Osteocyte (in vitro differentiated cells): ENCODE measurements around the gene TOM1L2. TPM values are rescaled to one million over a fixed set of nuclear protein-coding genes. Genes with fewer than 3 reads are reported as not detected.
A peak's percentile ranks its signal among the peaks of the same experiment; 100 is the strongest.
"Not testable (repeated sequence)": the region's sequence is repeated elsewhere in the genome, so short reads cannot be mapped to it uniquely, and the experiment has no call there.

Source experiments
- DNase-seq: peaks from one replicate; pipeline ENCODE4 v3.0.0; 2021; ENCODE audit warnings: mixed read lengths; ENCODE audit not compliant: unreplicated experiment; ENCODE audit errors: extremely low spot score
- H3K27ac Mint-ChIP-seq: one replicate; pipeline ENCODE4 v1.8.0; 2021; ENCODE audit warnings: mild to moderate bottlenecking, mixed read lengths; ENCODE audit not compliant: unreplicated experiment
- H3K27me3 Mint-ChIP-seq: one replicate; pipeline ENCODE4 v1.8.0; 2021; ENCODE audit warnings: mixed read lengths; ENCODE audit not compliant: unreplicated experiment
- H3K36me3 Mint-ChIP-seq: one replicate; pipeline ENCODE4 v1.8.0; 2021; ENCODE audit warnings: mixed read lengths; ENCODE audit not compliant: unreplicated experiment
- H3K4me1 Mint-ChIP-seq: one replicate; pipeline ENCODE4 v1.8.0; 2021; ENCODE audit warnings: mixed read lengths; ENCODE audit not compliant: unreplicated experiment
- H3K4me3 Mint-ChIP-seq: one replicate; pipeline ENCODE4 v1.8.0; 2021; ENCODE audit warnings: mild to moderate bottlenecking, moderate library complexity, mixed read lengths; ENCODE audit not compliant: unreplicated experiment
- H3K9me3 Mint-ChIP-seq: one replicate; pipeline ENCODE4 v1.8.0; 2021; ENCODE audit warnings: mixed read lengths; ENCODE audit not compliant: unreplicated experiment
- total RNA-seq: library from RNA; stranded (reverse); gene quantifications from 2 replicates; pipeline ENCODE4 v1.2.1, GENCODE V29; 2021
- TF ChIP-seq, protein P1 (sequence below): fragments of 200-600 bp; sonication (generic); IDR thresholded peaks from 2 replicates; pipeline ENCODE4 v1.5.0; 2021; ENCODE audit warnings: antibody characterized with exemption, mild to moderate bottlenecking, moderate library complexity

Gene TOM1L2
- total RNA-seq, 1 donor from 2014 or later, result 69.7 TPM

DNA sequence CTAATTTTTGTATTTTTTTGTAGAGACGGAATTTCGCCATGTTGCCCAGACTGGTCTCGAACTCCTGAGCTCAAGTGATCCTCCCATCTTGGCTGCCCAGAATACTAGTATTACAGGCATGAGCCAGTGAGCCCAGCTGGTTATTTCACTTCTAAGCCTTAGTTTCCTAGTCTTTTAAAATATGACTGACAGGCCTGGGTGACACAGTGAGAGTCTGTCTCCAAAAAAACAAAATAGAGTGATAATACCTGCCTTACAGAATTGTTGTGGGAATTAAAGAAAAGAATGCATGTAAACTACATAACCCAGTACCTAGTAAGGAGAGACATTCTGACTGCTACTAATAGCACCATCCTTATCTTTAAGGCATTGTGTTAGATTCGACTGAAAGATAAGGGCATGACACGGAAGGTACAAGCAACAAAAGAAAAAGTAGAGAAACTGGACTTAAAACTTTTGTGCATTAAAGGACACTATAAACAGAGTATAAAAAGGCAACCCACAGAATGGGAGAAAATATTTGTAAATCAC, 11.6 kb downstream of the TOM1L2 start:
- H3K4me1 Mint-ChIP-seq, result peaks cover 48% of the 10 kb centered on the region
- peak overlapping the region; percentile 10 for H3K4me3 Mint-ChIP-seq
- no peak for DNase-seq
- TF ChIP-seq, protein P1, sequence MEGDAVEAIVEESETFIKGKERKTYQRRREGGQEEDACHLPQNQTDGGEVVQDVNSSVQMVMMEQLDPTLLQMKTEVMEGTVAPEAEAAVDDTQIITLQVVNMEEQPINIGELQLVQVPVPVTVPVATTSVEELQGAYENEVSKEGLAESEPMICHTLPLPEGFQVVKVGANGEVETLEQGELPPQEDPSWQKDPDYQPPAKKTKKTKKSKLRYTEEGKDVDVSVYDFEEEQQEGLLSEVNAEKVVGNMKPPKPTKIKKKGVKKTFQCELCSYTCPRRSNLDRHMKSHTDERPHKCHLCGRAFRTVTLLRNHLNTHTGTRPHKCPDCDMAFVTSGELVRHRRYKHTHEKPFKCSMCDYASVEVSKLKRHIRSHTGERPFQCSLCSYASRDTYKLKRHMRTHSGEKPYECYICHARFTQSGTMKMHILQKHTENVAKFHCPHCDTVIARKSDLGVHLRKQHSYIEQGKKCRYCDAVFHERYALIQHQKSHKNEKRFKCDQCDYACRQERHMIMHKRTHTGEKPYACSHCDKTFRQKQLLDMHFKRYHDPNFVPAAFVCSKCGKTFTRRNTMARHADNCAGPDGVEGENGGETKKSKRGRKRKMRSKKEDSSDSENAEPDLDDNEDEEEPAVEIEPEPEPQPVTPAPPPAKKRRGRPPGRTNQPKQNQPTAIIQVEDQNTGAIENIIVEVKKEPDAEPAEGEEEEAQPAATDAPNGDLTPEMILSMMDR, result no peak
- H3K27ac Mint-ChIP-seq, result peak overlapping the region; percentile 90
- no peaks in the 10 kb centered on the region for H3K9me3 Mint-ChIP-seq
- H3K36me3 Mint-ChIP-seq, result peaks cover 6% of the 10 kb centered on the region
- H3K27me3 Mint-ChIP-seq, result no peaks in the 10 kb centered on the region

DNA sequence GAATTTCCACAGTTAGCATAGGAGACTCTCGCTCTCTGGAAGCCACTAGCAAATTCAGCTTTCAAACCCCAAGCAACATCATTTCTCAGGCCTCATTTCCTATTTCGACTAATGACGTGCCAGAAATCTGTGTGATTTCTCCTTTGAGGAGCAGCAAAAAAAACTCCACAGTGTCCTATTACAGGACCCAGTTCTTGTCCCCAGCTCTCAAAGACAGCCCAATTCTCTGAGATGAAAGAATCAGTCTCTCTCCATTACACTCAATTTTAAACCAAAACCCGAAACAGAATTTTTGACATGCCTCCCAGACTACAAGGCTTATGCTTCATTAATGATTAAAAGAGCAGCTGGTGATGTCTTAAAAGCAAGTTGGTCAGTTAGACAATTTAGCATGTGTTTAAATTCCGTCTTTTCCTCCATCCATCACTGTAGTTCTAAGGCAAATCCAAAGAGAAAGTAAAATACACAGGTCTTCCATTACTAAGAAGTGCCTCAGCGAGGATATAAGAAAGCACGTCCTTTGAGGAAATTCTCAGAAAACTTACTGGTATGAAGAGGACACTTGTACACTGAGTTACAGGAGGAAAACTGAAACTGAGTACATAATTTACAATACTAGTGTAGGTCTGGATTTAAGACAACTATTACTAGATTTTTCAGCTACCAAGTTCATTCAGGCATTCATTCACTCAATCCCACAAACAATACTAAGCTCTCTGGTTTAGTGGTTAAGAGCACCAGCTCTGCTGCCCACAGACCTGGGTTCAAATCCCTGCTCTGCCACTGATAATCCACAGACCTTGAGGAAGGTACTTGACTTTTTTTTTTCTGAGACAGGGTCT, 12.5 kb downstream of the TOM1L2 start:
- TF ChIP-seq, protein P1, result no peak

DNA sequence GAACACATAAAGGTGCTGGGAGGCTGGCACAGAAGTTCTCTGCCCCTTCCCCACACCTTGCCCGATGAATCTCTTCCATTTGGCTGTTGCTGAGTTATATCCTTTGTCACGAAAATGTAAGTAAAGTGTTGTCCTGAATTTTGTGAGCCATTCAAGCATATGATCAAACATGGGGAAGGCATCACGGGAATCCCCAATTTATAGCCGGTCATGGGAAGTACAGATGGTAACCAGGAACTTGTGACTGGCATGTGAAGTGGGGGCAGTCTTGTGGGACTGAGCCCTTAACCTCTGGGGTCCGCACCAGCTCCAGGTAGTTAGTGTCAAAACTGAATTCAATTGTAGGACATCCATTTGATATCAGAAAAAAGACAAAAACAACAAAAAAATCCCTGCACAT, 13.2 kb downstream of the TOM1L2 start:
- DNase-seq, result no peak
- TF ChIP-seq, protein P1, result no peak
- H3K36me3 Mint-ChIP-seq, result peaks cover 16% of the 10 kb centered on the region
- peak overlapping the region; percentile 46 for H3K4me3 Mint-ChIP-seq
- peak overlapping the region; percentile 90 for H3K27ac Mint-ChIP-seq
- no peaks in the 10 kb centered on the region for H3K27me3 Mint-ChIP-seq
- H3K9me3 Mint-ChIP-seq, result no peaks in the 10 kb centered on the region
- peaks cover 49% of the 10 kb centered on the region for H3K4me1 Mint-ChIP-seq

More for the DNA sequence above, 12.5 kb downstream of the TOM1L2 start:
- DNase-seq, result no peak
- Mint-ChIP-seq H3K4me1 (peaks cover 46% of the 10 kb centered on the region), H3K4me3 (peak overlapping the region; percentile 46), H3K27me3 (no peaks in the 10 kb centered on the region), H3K27ac (peak overlapping the region; percentile 90), H3K9me3 (no peaks in the 10 kb centered on the region), H3K36me3 (peaks cover 13% of the 10 kb centered on the region)

DNA sequence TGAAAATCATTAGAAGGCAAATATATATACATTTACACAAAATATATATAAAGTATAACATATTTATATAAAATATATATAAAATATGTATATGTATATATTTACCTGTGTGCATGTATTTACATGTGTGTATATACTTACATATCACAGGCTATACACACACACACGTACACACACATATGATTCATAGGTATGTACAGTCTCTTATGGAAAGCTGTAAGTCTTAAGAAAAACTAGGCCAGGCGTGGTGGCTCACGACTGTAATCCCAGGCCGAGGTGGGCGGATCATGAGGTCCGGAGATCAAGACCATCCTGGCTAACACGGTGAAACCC, 14.7 kb downstream of the TOM1L2 start:
- Mint-ChIP-seq H3K4me1 (peaks cover 45% of the 10 kb centered on the region), H3K9me3 (no peaks in the 10 kb centered on the region), H3K27me3 (no peaks in the 10 kb centered on the region), H3K27ac (peak overlapping the region; percentile 90), H3K36me3 (peaks cover 13% of the 10 kb centered on the region), H3K4me3 (no peak overlapping the region)
- TF ChIP-seq, protein P1, result no peak
- DNase-seq, result no peak

DNA sequence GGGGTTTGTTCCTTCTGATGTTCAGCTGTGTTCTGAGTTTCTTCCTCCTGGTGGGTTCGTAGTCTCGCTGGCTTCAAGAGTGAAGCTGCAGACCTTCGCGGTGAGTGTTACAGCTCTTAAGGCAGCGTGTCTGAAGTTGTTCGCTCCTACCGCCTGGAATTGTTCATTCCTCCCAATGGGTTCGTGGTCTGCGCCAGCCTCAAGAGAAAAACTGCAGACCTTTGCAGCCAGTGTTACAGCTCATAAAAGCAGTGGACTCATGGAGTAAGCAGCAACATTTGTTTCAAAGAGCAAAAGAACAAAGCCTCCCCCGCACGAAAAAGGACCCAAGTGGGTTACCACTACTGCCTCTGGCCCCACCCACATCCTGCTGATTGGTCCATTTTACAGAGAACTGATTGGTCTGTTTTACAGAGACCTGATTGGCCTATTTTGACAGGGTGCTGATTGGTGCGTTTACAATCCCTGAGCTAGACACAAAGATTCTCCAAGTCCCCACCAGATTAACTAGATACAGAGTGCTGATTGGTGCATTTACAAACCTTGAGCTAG, 16.3 kb downstream of the TOM1L2 start:
- H3K27ac Mint-ChIP-seq, result peak overlapping the region; percentile 23
- peaks cover 58% of the 10 kb centered on the region for H3K4me1 Mint-ChIP-seq
- peaks cover 12% of the 10 kb centered on the region for H3K36me3 Mint-ChIP-seq
- H3K9me3 Mint-ChIP-seq, H3K4me3 Mint-ChIP-seq, DNase-seq, H3K27me3 Mint-ChIP-seq: not testable (repeated sequence)
